GM15510 (cell line): ENCODE results near the gene OR1G1.

Experiments used
- POLR2A ChIP-seq: IDR thresholded peaks from 3 replicates; pipeline ENCODE4 v1.6.1; 2011; ENCODE audit warnings: borderline replicate concordance; ENCODE audit not compliant: insufficient read length; ENCODE audit errors: extremely low read depth

OR1G1 gene

DNA sequence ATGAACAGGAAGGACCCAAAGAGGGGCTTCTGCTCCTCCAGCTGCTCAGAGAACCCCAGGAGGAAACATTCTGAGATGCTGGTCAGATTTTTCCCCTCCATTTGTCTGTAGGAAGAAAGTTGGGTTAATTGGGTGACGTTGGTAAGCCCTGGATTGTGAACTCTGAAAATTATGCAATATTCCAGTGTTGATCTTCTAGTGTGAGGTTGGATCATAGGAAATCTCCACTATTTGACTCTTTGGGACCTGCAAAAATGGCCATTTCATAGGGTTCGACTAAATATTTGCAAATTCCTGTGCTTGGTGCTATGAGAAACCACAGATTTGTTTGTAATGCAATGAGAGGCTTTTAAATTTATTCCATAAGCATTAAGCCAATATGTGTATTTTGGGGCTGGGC, at the start of gene OR1G1:
TSS of gene OR1G1 (minus strand) at position 101 of the 400 bp plus-strand sequence. CDS start at position 101, 0 bp downstream.
- TF ChIP-seq POLR2A: no peak

DNA sequence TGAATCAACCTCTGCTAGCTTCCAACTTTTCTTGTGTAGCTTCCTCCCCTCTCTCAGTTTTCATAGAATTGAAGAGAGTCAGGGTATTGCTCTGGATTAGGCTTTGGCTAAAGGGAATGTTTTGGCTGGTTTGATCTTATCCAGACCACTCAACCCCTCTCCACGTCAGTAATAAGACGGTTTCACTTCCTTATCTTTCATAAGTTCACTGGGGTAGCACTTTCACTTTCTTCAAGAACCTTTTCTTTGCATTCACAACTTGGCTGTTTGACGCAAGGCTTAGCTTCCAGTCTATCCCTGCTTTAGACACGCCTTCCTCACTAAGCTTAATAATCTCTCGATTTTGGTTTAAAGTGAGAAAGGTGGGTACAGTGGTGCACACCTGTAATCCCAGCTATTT, 40.2 kb upstream of the OR1G1 start:
- no peak for TF ChIP-seq POLR2A

DNA sequence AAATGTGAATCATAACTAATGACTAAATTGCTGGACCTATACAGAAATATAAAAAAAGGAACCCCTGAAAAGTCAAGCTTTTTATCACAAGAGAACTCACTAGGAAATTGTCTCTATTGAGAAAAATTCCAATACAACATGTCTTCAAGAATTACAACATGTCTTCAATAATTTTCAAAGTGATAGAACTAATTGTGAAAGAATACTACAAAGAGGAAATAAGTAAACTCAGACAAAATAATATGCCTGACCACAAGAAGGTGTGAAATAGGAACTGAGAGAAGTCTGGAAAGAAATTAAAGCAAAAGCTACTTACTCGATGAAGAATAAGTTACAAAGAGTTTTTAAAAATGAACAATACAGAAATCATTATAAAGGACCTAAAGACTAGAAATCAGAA, 29.9 kb upstream of the OR1G1 start:
- TF ChIP-seq POLR2A: no peak

DNA sequence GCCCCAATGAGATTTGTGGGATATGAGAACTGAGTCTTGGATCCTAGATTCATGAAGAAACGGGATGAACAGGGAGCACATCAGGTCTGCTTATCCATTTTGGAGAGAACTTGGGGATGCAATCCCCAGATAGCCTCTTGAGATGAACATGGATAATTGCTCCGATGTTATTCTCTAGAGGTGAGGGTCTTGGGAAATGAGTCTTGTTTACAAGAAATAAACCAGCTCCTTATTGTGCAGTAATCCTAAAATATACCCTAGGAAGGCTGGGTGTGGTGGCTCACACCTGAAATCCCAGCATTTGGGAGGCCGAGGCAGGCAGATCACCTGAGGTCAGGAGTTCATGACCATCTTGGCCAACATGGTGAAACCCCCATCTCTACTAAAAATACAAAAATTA, 23.0 kb downstream of the OR1G1 start, which contains the start of gene OR1D2:
TSS of gene OR1D2 (minus strand) at position 101 of the 400 bp plus-strand sequence. CDS start 11,426 bp downstream, outside the sequence.
- no peak for TF ChIP-seq POLR2A
